SK-N-MC (cell line): ENCODE results near the gene USP49.

Source experiments
- EZH2 ChIP-seq: fragments of 200-600 bp; sonication (generic); IDR thresholded peaks from one replicate; pipeline ENCODE4 v1.6.1; 2017; ENCODE audit warnings: antibody characterized with exemption
- FOXP2 ChIP-seq: optimal IDR thresholded peaks from 2 replicates; pipeline ENCODE3; 2011; ENCODE audit warnings: mild to moderate bottlenecking, moderate library complexity; ENCODE audit not compliant: insufficient read depth; ENCODE audit errors: extremely low read length, control extremely low read depth
- POLR2AphosphoS5 ChIP-seq: IDR thresholded peaks from 2 replicates; pipeline ENCODE4 v1.6.1; 2012; ENCODE audit warnings: mild to moderate bottlenecking, low read depth, low read length, borderline replicate concordance

- TF ChIP-seq EZH2, result no peak
- TF ChIP-seq POLR2AphosphoS5, result no peak
- no peak for TF ChIP-seq FOXP2
Measured at GRCh38 chr6:41931792-41932191, 36.6 kb upstream of the USP49 start.
